ENCODE measurements around the gene TPX2.

The TPX2 gene

GRCh38 chr20:31820228-31820627 is 81.1 kb downstream of the TPX2 start:
- H3K4me3 ChIP-seq (ENCODE audit: low read length): no peak overlapping the region
- DNase-seq (ENCODE audit: low read depth): no peak
- no peak for TF ChIP-seq CTCF (conservative IDR thresholded peaks at IDR 0.05; ENCODE audit: low read depth, low read length)

DNA sequence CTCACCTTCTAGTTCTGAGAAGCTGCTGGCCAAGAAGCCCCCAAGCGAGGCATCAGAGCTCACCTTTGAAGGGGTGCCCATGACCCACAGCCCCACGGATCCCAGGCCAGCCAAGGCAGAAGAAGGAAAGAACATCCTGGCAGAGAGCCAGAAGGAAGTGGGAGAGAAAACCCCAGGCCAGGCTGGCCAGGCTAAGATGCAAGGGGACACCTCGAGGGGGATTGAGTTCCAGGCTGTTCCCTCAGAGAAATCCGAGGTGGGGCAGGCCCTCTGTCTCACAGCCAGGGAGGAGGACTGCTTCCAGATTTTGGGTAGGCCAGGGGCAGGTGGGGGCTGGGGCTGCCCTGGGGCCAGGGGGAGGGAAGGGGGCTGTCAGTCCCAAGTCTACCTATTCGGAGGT is 82.3 kb downstream of the TPX2 start:
- no peak for TF ChIP-seq CTCF (conservative IDR thresholded peaks at IDR 0.05; ENCODE audit: low read depth, low read length)
- no peak for DNase-seq (ENCODE audit: low read depth)
- no peak overlapping the region for H3K4me3 ChIP-seq (ENCODE audit: low read length)

DNA sequence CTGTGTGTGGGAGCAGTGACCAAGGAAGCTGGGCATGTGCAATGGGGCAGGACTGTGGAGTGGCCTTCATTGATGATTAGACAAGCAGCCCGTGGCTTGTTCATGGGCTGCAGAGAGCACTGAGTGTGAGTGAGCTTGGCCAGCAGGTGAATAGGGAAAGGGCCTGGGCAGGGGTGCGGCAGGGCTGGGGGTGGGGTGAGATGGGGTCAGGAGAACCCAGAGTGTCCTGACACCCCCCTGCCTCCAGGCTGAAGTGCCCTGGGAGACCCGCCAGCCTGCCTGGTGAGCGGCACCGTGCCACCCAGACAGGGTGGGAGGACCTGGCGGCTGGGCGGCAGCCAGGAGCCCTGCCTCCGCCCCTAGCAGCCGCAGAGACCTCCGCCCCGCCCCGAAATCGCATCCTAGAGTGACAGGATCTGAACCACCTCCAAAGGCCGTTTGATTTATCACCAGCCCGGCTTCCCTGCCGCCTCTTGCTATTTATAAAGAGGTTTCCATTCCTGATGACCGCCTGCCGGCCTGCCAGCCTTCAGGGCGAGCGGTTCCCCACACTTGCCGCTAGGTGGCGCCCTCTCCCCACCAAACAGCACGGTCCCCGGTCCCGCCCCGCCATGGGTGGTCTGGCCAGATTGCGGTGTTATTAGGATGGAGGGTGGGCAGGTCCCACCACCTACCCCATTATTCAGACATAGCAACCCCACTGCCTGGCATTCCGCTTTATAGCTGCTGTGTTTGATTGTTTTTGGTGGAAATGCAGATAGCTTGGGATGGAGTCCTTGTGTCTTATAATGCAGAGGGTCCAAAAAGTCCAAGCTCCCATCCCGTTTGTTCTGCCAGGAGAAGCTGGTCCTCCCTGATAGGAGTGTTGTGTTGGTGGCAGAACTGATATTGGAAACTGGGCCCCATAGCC is 83.6 kb downstream of the TPX2 start:
- no peak for DNase-seq (ENCODE audit: low read depth)
- TF ChIP-seq CTCF (conservative IDR thresholded peaks at IDR 0.05; ENCODE audit: low read depth, low read length): peak; percentile 92
- H3K4me3 ChIP-seq (ENCODE audit: low read length): peak overlapping the region; percentile 17

DNA sequence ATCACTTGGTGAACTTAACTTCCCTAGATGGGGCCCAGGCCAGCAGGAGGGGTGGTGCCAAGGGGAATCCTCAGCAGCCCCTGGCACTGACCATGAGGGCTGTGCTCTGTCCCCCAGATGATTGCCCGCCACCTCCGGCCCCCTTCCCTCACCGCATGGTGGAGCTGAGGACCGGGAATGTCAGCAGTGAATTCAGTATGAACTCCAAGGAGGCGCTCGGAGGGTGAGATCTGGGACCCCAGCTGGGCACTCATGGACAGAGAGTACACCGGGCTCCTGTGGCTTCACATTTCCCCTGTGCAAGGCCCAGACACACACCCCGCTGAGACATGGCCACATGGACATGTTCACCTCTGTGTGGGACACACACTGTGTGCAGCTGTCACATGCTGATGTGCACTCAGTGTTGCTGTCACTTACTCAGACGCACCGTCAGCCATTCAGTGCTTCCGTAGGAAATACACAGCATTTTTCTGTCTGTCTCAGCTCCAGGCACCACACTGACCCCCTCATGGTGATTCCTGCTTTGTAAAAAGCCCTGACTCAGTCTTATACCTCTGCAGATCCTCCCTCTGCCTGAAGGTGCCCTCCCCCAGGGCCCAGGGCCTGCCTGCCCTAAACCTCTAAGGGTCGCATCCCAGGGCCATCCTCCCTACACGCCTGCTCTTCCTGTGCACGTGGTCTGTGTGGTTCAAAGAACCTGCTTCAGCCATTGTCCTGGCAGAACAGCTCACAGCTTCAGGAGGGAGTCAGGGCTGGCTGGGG is 84.5 kb downstream of the TPX2 start:
- DNase-seq (ENCODE audit: low read depth): no peak
- no peak overlapping the region for H3K4me3 ChIP-seq (ENCODE audit: low read length)
- TF ChIP-seq CTCF (conservative IDR thresholded peaks at IDR 0.05; ENCODE audit: low read depth, low read length): no peak

- no peak for DNase-seq (ENCODE audit: low read depth)
- no peak for TF ChIP-seq CTCF (conservative IDR thresholded peaks at IDR 0.05; ENCODE audit: low read depth, low read length)
- no peak overlapping the region for H3K4me3 ChIP-seq (ENCODE audit: low read length)
These were observed 85.0 kb downstream of the TPX2 start for GRCh38 chr20:31824125-31824485.

- TF ChIP-seq CTCF (conservative IDR thresholded peaks at IDR 0.05; ENCODE audit: low read depth, low read length): no peak
- DNase-seq (ENCODE audit: low read depth): no peak
- H3K4me3 ChIP-seq (ENCODE audit: low read length): no peak overlapping the region
These were observed 85.6 kb downstream of the TPX2 start for GRCh38 chr20:31824554-31825313.

Data from retinal pigment epithelial cell (primary cell).